CD4-positive, alpha-beta T cell treated with Interleukin-4 for 4 hours (primary cell): ENCODE results near the gene SDHAF4.
"Not testable (repeated sequence)": the region's sequence is repeated elsewhere in the genome, so short reads cannot be mapped to it uniquely, and the experiment has no call there.

ENCODE experiments used
- DNase-seq: peaks from one replicate; pipeline ENCODE4 v3.0.0-alpha.2; 2020

The SDHAF4 gene

DNA sequence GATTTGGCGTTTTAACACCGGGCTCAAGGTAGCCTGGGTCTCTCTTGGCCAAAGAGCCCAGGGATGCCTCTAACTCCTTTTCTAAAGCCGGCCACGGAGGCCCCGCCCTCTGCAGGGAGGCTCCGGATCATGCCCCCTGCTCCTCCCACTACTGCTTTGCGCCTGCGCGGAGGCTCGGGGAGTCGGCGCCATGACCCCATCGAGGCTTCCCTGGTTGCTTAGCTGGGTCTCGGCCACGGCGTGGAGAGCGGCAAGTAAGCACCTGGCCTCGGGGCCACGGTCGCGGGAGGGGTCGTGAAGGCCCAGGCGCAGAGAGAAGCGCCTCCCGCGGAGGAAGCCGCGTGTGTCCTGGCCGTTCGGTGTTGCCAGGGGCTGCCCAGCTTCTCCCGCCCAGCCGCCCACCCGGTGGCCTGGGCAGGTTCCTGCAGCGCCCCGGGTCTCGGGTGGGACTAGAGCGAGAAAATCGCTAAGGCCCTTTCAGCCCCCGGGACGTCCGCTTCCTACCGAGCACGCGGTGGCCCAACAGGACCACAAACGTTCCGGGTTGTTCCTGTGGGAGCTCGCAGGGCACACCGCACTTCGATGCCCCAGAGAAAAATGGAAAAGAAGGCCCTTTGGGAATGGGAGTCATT is at the start of gene SDHAF4:
SDHAF4 (plus strand) TSS at position 180 of the 632 bp plus-strand sequence; CDS start at position 191, 11 bp downstream.
- peak; percentile 93 for DNase-seq

- no peak for DNase-seq
Measured at GRCh38 chr6:70518723-70519122, 48.0 kb upstream of the SDHAF4 start.

GRCh38 chr6:70520575-70520974 is 46.2 kb upstream of the SDHAF4 start:
- DNase-seq: peak; percentile 16

GRCh38 chr6:70524721-70525286 is 41.9 kb upstream of the SDHAF4 start:
- no peak for DNase-seq

DNA sequence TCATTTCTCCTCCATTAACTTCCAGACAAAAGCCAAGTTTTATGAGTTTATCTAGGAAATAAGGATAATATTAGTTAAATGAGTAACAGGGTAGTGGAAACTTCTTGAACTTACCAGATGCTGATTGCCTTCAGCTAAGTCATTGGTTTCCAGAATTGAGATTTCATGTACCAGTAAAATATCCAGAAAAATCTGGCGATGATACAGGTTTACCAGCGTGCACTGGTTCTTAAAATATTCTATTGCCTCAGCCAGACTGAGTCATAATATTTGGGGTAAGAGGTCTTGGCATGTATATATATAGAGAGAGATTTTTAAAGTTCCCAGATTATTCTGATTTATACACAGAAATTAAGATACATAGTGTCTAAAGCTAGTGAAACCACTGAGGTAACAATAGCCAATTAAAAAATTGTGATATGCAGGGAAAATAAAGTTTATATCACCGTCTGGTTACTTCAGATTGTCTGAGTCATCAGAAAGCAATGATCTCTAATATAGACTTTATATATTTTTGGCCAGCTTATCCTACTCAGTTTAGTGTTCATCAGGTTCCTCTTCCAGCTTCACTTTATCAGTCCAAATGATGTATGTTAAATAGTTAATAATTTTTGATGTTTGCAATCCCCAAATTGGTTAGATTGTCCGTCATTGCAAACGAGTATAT is 39.5 kb upstream of the SDHAF4 start:
- no peak for DNase-seq

GRCh38 chr6:70530023-70530422 is 36.7 kb upstream of the SDHAF4 start:
- no peak for DNase-seq

DNA sequence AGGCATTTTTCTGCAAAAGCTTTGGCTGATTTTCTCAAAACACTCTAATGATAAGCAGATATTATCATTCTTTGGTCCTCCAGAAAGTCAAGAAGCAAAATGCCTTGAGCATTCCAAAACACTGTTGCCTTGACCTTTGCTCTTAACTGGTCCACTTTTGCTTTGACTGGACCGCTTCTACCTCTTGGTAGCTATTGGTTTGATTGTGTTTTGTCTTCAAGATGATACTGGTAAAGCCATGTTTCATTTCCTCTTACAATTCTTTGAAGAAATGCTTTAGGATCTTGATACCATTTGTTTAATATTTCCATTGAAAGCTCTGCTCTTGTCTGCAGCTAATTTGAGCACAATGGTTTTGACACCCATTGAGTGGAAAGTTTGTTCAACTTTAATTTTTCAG is 35.6 kb upstream of the SDHAF4 start:
- DNase-seq: no peak

DNA sequence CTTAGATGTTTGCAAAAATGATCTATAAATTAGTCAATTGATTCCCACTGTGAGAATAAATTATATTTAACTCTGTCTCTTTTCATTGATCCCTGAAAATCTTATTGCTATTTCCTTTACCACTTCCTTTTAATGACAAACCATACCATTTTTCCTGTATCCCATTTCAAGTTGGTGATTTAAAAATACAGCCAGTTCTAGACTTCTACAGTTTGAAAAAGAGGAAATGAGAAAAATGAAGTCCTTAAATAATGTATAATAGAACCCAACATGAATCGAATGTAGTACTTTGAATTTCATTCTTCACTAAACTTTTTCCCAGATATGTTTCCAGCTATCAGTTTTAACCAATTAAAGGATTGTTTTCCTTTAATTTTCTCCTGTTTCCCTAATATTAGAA is 29.5 kb upstream of the SDHAF4 start:
- no peak for DNase-seq

- DNase-seq: no peak
Measured at GRCh38 chr6:70538376-70538775, 28.4 kb upstream of the SDHAF4 start.

GRCh38 chr6:70547313-70547712 is 19.4 kb upstream of the SDHAF4 start:
- peak; percentile 9 for DNase-seq

GRCh38 chr6:70547905-70548304 is 18.8 kb upstream of the SDHAF4 start:
- DNase-seq: no peak

DNA sequence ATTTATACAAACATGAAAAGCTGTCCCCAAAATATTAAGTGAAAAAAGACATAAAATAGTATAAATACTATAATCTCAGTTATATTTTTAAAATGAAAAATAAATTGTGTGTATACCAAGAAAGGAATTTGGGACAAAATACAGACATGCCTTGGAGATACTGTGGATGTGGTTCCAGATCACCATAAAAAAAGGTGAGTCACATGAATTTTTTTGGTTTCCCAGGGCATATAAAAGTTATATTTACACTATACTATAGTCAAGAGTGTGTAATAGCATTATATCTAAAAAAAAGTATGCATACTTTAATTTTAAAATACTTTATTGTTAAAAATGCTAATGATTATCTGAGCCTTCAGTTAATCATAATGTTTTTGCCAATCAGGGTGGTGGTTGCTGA is 17.4 kb upstream of the SDHAF4 start:
- no peak for DNase-seq

DNA sequence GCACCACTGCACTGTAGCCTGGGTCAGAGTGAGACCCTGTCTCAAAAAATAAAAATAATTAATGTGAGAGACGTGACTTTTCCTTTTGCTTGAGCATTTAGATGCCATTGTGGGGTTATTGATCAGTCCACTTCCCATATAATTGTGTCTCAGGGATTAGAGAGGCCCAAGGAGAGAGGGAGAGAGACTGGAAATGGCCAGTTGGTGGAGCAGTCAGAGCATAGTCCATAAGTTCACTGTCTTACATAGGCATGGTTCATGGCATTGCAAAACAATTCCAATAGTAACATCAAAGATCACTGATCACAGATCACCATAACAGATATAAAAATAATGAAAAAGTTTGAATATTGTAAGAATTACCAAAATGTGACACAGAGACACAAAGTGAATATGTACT is 15.2 kb upstream of the SDHAF4 start:
- no peak for DNase-seq

DNA sequence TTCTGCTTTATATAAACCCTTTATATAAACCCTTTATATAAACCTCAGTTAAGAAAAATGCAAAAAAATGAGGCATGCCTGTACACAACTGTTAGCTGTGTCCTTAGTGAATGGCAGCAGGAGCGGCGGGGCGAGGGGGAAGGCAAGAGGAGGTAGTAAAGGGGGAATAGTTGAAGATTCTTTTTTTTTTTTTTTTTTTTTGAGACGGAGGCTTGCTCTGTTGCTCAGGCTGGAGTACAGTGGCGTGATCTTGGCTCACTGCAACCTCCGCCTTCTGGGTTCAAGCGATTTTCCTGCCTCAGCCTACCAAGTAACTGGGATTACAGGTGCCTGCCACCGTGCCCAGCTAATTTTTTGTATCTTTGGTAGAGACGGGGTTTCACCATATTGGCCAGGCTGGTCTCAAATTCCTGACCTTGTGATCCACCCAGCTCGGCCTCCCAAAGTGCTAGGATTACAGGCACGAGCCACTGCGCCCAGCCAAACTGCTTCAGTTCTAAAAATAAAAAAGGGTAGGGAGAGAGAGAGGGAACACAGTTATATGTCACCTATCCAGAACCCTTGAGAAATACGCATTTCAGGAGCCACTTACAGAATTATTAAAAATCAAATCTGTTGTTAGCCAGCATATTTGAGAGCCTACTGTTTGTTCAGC is 14.3 kb upstream of the SDHAF4 start:
- DNase-seq: not testable (repeated sequence)

GRCh38 chr6:70552974-70553373 is 13.8 kb upstream of the SDHAF4 start:
- DNase-seq: no peak

GRCh38 chr6:70557998-70558397 is 8.7 kb upstream of the SDHAF4 start:
- DNase-seq: no peak

GRCh38 chr6:70562401-70562800 is 4.3 kb upstream of the SDHAF4 start:
- DNase-seq: not testable (repeated sequence)

DNA sequence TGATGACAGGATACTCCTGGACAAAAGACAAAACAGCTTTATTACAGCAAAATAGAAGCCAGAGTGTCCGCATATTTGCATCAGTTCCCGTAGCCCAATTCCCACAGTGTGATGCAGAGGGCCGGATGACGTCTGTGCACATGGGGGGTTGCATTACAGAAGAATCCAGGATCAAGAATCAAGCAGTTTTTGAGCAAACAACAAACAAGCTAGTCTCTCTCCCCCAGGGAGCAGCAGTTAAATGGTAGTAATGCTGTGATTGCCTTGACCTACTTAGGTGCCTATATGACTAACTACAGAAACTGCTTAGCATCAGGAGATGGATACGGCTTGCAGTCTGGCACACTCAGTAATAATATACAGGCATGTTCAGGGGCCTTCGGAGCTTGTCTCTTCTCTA is 3.2 kb upstream of the SDHAF4 start:
- DNase-seq: no peak

- no peak for DNase-seq
Measured at GRCh38 chr6:70574643-70575042, 7.9 kb downstream of the SDHAF4 start.

GRCh38 chr6:70575899-70576495 is 9.3 kb downstream of the SDHAF4 start:
- no peak for DNase-seq

DNA sequence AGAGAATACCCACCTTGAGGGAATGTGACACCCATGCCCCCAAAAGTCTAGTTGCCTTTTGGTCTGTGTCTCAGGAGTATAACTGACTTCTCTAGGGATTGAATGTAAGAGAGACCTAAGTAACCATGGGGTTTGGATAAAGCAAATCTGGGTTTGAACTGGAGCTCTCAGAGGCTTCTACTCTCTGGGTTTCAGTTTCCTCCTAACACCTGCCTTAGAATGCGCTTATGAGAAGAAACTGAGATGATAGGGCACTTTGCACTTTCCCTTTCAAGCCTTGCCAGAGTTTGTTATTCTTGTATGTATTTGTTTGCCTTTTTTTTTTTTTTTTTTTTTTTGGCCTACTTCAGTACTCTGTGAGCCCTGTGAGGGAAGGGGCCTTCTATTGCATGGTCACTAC is 19.4 kb downstream of the SDHAF4 start:
- no peak for DNase-seq

DNA sequence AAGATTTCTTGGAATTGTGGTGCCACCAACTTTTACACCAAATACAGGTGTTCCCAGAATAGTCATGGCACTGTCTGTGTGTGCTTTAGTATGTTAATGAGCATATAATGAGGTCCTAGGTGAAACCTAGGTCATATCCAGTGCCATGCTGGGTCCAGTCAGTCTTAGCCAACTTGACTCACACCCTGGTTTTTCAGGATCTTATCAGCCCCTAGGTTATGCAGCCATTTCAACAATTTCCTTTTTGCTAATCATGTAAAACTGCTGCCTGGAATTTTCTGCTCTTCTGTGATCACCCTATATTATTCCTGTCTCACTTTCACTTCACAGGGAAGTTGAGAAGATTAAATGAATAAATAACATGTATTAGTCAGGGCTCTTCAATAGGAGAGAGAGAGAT is 23.7 kb downstream of the SDHAF4 start:
- no peak for DNase-seq

GRCh38 chr6:70592391-70593117 is 25.8 kb downstream of the SDHAF4 start:
- DNase-seq: no peak
